Measurements from ENCODE around the gene CSDE1.
"Not testable (repeated sequence)": the region's sequence is repeated elsewhere in the genome, so short reads cannot be mapped to it uniquely, and the experiment has no call there.

Gene CSDE1

DNA sequence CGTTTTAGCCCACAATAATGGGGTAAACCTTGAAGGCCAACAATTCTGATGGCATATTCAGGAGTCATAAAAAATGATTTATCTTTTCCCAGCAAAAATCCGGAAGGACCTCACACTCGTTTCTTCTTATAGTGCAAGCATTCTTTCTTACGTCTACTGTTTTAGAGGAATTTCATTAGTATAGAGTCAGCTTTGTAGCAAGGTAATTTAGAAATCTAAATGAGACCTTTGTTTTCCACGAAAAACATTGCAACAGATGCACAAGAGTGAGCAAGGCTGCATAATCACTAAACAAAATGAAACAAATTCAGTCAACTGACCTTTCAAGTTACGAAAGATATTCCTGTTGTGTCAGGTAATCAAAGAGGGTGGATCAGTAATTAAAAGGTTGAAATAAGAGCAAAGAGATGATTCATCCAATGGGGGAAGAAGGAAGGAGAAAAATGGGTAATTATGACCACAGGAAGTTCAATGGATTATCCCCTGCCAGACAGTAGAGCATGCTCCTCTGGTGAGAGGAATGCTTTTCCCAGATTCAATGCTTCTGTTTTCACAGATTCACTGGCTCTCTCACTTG is 560 bp upstream of the CSDE1 start:
- ChIA-PET POLR2A (no interaction called here), CTCF (interaction anchor here (1.6 kb wide), 1 partner anchor 20 kb away, joined by 3 read pairs; no protein-coding TSS in a partner anchor)
- peak overlapping the region; percentile 100 for H3K27ac ChIP-seq (ENCODE audit: insufficient read depth in 1 of 2, low read depth in 1 of 2, low read length in 2 of 2, poor library complexity in 1 of 2, severe bottlenecking in 2 of 2)
- no peaks in the 10 kb centered on the region for H3K27me3 ChIP-seq (replicated peaks in 2 of 5; ENCODE audit: control insufficient read depth in 4 of 5, insufficient read depth in 5 of 5, low read length in 4 of 5)
- no peak for DNase-seq
- H3K9me3 ChIP-seq (ENCODE audit: control extremely low read depth in 1 of 5, control insufficient read depth in 4 of 5, insufficient read depth in 2 of 5, low read depth in 1 of 5, low read length in 4 of 5), result no peaks in the 10 kb centered on the region
- 0% methylated on average over 2 of the region's 6 CpGs for WGBS (ENCODE audit: insufficient coverage)
- peak overlapping the region in 6 of 7 experiments; percentile 85 to 100 (median 100) for H3K4me3 ChIP-seq (ENCODE audit: control insufficient read depth in 1 of 7, extremely low read depth in 1 of 7, insufficient read depth in 4 of 7, low read depth in 2 of 7, low read length in 6 of 7)
- H3K4me1 ChIP-seq (ENCODE audit: control extremely low read depth in 1 of 4, control insufficient read depth in 4 of 4, insufficient read depth in 4 of 4, low read length in 3 of 4), result peaks cover 25 to 38% (median 30%) of the 10 kb centered on the region in 4 experiments
- peaks cover 0 to 2% (median 2%) of the 10 kb centered on the region in 4 experiments for H3K36me3 ChIP-seq (ENCODE audit: control insufficient read depth in 4 of 4, insufficient read depth in 4 of 4, low read length in 3 of 4)

- POLR2A ChIA-PET, result interaction anchor here (1.0 kb wide), 1 partner anchor 23 kb away, joined by 3 read pairs; the partner anchor contains the start of gene SIKE1
- H3K4me1 ChIP-seq (ENCODE audit: control extremely low read depth in 1 of 4, control insufficient read depth in 4 of 4, insufficient read depth in 4 of 4, low read length in 3 of 4), result peaks cover 25 to 41% (median 30%) of the 10 kb centered on the region in 4 experiments
- no peaks in the 10 kb centered on the region for H3K27me3 ChIP-seq (replicated peaks in 2 of 5; ENCODE audit: control insufficient read depth in 4 of 5, insufficient read depth in 5 of 5, low read length in 4 of 5)
- CTCF ChIA-PET, result interaction anchor here (0.7 to 1.0 kb wide), 4 partner anchors 9 to 30 kb away, joined by 3 to 5 read pairs (median 3); no protein-coding TSS in a partner anchor
- DNase-seq, result peak; percentile 30 to 74 (median 70)
- peaks cover 0 to 5% (median 2%) of the 10 kb centered on the region in 4 experiments for H3K36me3 ChIP-seq (ENCODE audit: control insufficient read depth in 4 of 4, insufficient read depth in 4 of 4, low read length in 3 of 4)
- WGBS (ENCODE audit: insufficient coverage), result 0% methylated on average over 16 of the region's 17 CpGs
- peak overlapping the region; percentile 100 for H3K27ac ChIP-seq (ENCODE audit: insufficient read depth in 1 of 2, low read depth in 1 of 2, low read length in 2 of 2, poor library complexity in 1 of 2, severe bottlenecking in 2 of 2)
- H3K9me3 ChIP-seq (ENCODE audit: control extremely low read depth in 1 of 5, control insufficient read depth in 4 of 5, insufficient read depth in 2 of 5, low read depth in 1 of 5, low read length in 4 of 5), result no peaks in the 10 kb centered on the region
- H3K4me3 ChIP-seq (ENCODE audit: control insufficient read depth in 1 of 7, extremely low read depth in 1 of 7, insufficient read depth in 4 of 7, low read depth in 2 of 7, low read length in 6 of 7), result peak overlapping the region; percentile 85 to 100 (median 99)
Measured at GRCh38 chr1:114756949-114757454, 782 bp downstream of the CSDE1 start.

DNA sequence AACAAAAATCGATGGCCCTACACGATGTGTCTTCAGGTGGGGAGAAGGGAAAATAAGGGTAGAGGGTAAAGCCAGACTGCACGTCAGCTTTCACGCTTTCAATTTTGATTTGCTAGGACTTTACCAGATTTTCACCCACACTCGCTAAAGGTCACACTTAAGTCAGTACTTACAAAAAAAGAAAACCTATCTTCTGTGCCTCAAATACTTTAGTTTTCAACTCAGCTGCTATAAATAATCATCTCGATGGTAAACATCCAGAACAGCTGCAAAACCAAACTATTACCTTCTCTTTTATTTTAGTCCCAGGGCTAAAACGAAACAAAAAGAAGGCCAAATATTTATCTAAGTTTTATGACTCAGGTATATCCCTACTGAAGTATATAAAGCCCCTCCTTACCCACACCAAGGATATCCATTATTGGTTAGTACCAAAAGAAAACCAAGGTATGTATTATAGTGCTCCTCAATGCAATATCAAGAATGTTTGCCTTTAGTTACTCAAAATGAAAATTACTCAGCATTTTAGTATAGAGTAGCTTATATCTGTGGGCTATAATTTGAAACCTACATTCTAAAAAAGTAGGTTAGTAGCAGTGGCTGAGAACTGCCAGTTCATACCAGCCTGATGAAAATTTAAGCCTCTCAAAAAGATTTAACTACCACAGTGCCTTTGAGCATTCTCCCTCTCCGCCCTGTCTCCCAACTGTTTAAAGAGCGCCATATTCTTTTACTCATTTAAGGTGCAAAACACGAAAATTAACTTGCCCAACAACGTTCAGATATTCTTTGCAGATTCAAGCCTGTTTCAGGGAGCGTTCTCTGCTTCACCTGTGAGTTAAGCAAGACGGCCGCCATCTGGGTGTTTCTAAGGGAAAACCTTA is 1.5 kb downstream of the CSDE1 start:
- no peaks in the 10 kb centered on the region for H3K27me3 ChIP-seq (replicated peaks in 2 of 5; ENCODE audit: control insufficient read depth in 4 of 5, insufficient read depth in 5 of 5, low read length in 4 of 5)
- CTCF ChIA-PET, result interaction anchor here (0.6 to 1.0 kb wide), 5 partner anchors 9 to 30 kb away, joined by 3 to 5 read pairs (median 3); no protein-coding TSS in a partner anchor
- H3K36me3 ChIP-seq (ENCODE audit: control insufficient read depth in 4 of 4, insufficient read depth in 4 of 4, low read length in 3 of 4), result peaks cover 0 to 5% (median 2%) of the 10 kb centered on the region in 4 experiments
- no peaks in the 10 kb centered on the region for H3K9me3 ChIP-seq (ENCODE audit: control extremely low read depth in 1 of 5, control insufficient read depth in 4 of 5, insufficient read depth in 2 of 5, low read depth in 1 of 5, low read length in 4 of 5)
- DNase-seq, result peak in 2 of 3 donors; percentile 24 to 28
- POLR2A ChIA-PET, result interaction anchor here (0.6 kb wide), 1 partner anchor 8 kb away, joined by 4 read pairs; no protein-coding TSS in a partner anchor
- peak overlapping the region; percentile 100 for H3K27ac ChIP-seq (ENCODE audit: insufficient read depth in 1 of 2, low read depth in 1 of 2, low read length in 2 of 2, poor library complexity in 1 of 2, severe bottlenecking in 2 of 2)
- H3K4me1 ChIP-seq (ENCODE audit: control extremely low read depth in 1 of 4, control insufficient read depth in 4 of 4, insufficient read depth in 4 of 4, low read length in 3 of 4), result peaks cover 25 to 45% (median 32%) of the 10 kb centered on the region in 4 experiments
- H3K4me3 ChIP-seq (ENCODE audit: control insufficient read depth in 1 of 7, extremely low read depth in 1 of 7, insufficient read depth in 4 of 7, low read depth in 2 of 7, low read length in 6 of 7), result peak overlapping the region in 6 of 7 experiments; percentile 85 to 100 (median 100)
- 49% methylated on average over 8 of the region's 14 CpGs for WGBS (ENCODE audit: insufficient coverage)

DNA sequence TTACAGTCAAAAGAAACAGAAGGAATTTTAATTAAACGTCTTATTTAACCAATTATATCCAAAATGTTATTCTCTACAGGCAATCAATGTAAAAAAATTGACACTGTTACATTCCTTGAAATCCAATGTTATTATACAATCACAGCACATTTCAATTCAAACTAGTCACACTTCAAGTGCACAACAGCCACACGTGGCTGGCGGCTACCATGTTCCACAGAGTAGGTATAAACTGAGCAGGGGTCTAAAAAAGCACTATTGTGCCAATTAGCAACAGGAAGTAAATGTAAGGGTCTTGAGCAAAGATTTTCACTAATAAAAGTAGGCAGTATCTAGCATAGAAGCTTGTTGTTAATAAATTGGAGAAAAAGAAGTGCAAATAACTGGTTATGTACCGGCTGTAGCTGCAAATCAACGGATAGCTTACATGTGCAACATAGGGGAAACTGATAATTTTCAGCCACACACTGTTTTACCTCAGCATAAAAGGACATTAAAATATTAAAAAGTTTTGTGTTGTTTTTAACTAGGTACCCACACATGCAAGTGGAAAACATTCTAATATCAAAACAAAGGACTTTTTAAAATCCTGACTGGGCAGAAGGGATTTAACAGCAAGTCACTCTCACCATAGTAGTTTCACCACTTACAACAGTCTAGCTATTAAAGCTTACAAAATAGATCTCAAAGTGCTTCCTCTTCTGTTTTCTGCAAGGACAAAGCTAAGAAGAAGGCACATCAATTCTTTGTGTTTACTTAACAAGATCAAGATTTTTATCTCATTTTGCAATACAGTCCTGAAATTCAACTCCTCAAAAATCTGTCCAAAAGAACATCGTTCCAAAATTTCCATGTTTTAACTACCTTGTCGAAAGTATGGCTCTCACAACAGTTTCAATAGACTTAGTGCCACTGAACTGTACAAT is 2.5 kb downstream of the CSDE1 start:
- H3K9me3 ChIP-seq (ENCODE audit: control extremely low read depth in 1 of 5, control insufficient read depth in 4 of 5, insufficient read depth in 2 of 5, low read depth in 1 of 5, low read length in 4 of 5), result no peaks in the 10 kb centered on the region

GRCh38 chr1:114753702-114754101 is 4.1 kb downstream of the CSDE1 start:
- H3K36me3 ChIP-seq (ENCODE audit: control insufficient read depth in 4 of 4, insufficient read depth in 4 of 4, low read length in 3 of 4), result peaks cover 16 to 24% (median 21%) of the 10 kb centered on the region in 4 experiments
- H3K4me3 ChIP-seq (ENCODE audit: control insufficient read depth in 1 of 7, extremely low read depth in 1 of 7, insufficient read depth in 4 of 7, low read depth in 2 of 7, low read length in 6 of 7); H3K9me3 ChIP-seq (ENCODE audit: control extremely low read depth in 1 of 5, control insufficient read depth in 4 of 5, insufficient read depth in 2 of 5, low read depth in 1 of 5, low read length in 4 of 5); H3K27me3 ChIP-seq (replicated peaks in 2 of 5; ENCODE audit: control insufficient read depth in 4 of 5, insufficient read depth in 5 of 5, low read length in 4 of 5); H3K27ac ChIP-seq (ENCODE audit: insufficient read depth in 1 of 2, low read depth in 1 of 2, low read length in 2 of 2, poor library complexity in 1 of 2, severe bottlenecking in 2 of 2); DNase-seq: not testable (repeated sequence)
- peaks cover 25 to 48% (median 31%) of the 10 kb centered on the region in 4 experiments for H3K4me1 ChIP-seq (ENCODE audit: control extremely low read depth in 1 of 4, control insufficient read depth in 4 of 4, insufficient read depth in 4 of 4, low read length in 3 of 4)
- WGBS (ENCODE audit: insufficient coverage), result 95% methylated on average over 3 of the region's 6 CpGs
- ChIA-PET POLR2A (interaction anchor here (1.1 kb wide), 1 partner anchor 15 kb away, joined by 3 read pairs; no protein-coding TSS in a partner anchor), CTCF (interaction anchor here (1.0 to 1.2 kb wide), 3 partner anchors 11 to 34 kb away, joined by 3 to 5 read pairs (median 4); no protein-coding TSS in a partner anchor)

More for the DNA sequence above, 2.5 kb downstream of the CSDE1 start:
- Histone ChIP-seq H3K36me3 (ENCODE audit: control insufficient read depth in 4 of 4, insufficient read depth in 4 of 4, low read length in 3 of 4) (peaks cover 5 to 9% (median 8%) of the 10 kb centered on the region in 4 experiments), H3K27ac (ENCODE audit: insufficient read depth in 1 of 2, low read depth in 1 of 2, low read length in 2 of 2, poor library complexity in 1 of 2, severe bottlenecking in 2 of 2) (peak overlapping the region in 1 of 2 experiments; percentile 100), H3K4me1 (ENCODE audit: control extremely low read depth in 1 of 4, control insufficient read depth in 4 of 4, insufficient read depth in 4 of 4, low read length in 3 of 4) (peaks cover 25 to 48% (median 32%) of the 10 kb centered on the region in 4 experiments), H3K27me3 (replicated peaks in 2 of 5; ENCODE audit: control insufficient read depth in 4 of 5, insufficient read depth in 5 of 5, low read length in 4 of 5) (no peaks in the 10 kb centered on the region), H3K4me3 (ENCODE audit: control insufficient read depth in 1 of 7, extremely low read depth in 1 of 7, insufficient read depth in 4 of 7, low read depth in 2 of 7, low read length in 6 of 7) (peak overlapping the region in 6 of 7 experiments; percentile 85 to 100 (median 100))
- WGBS (ENCODE audit: insufficient coverage), result 49% methylated on average over 3 of the region's 7 CpGs
- ChIA-PET CTCF (interaction anchor here (0.8 kb wide), 1 partner anchor 28 kb away, joined by 3 read pairs; no protein-coding TSS in a partner anchor), POLR2A (interaction anchor here (0.6 kb wide), 1 partner anchor 7 kb away, joined by 4 read pairs; no protein-coding TSS in a partner anchor)
- DNase-seq, result peak in 2 of 3 donors; percentile 38 to 45

- DNase-seq, result no peak
- peaks cover 22 to 43% (median 26%) of the 10 kb centered on the region in 4 experiments for H3K4me1 ChIP-seq (ENCODE audit: control extremely low read depth in 1 of 4, control insufficient read depth in 4 of 4, insufficient read depth in 4 of 4, low read length in 3 of 4)
- H3K36me3 ChIP-seq (ENCODE audit: control insufficient read depth in 4 of 4, insufficient read depth in 4 of 4, low read length in 3 of 4), result peaks cover 16 to 29% (median 23%) of the 10 kb centered on the region in 4 experiments
- ChIA-PET POLR2A (interaction anchor here (1.1 kb wide), 1 partner anchor 14 kb away, joined by 3 read pairs; no protein-coding TSS in a partner anchor), CTCF (interaction anchor here (1.0 to 1.2 kb wide), 3 partner anchors 10 to 34 kb away, joined by 3 to 5 read pairs (median 4); no protein-coding TSS in a partner anchor)
- H3K9me3 ChIP-seq (ENCODE audit: control extremely low read depth in 1 of 5, control insufficient read depth in 4 of 5, insufficient read depth in 2 of 5, low read depth in 1 of 5, low read length in 4 of 5), result no peaks in the 10 kb centered on the region
- no peaks in the 10 kb centered on the region for H3K27me3 ChIP-seq (replicated peaks in 2 of 5; ENCODE audit: control insufficient read depth in 4 of 5, insufficient read depth in 5 of 5, low read length in 4 of 5)
- H3K4me3 ChIP-seq (ENCODE audit: control insufficient read depth in 1 of 7, extremely low read depth in 1 of 7, insufficient read depth in 4 of 7, low read depth in 2 of 7, low read length in 6 of 7), result no peak overlapping the region
- no peak overlapping the region for H3K27ac ChIP-seq (ENCODE audit: insufficient read depth in 1 of 2, low read depth in 1 of 2, low read length in 2 of 2, poor library complexity in 1 of 2, severe bottlenecking in 2 of 2)
- WGBS (ENCODE audit: insufficient coverage), result no CpG with 5 or more reads among the region's 4 CpGs
Measured at GRCh38 chr1:114753143-114753542, 4.6 kb downstream of the CSDE1 start.
